ENCODE data around the gene TMEM164. TPM values are rescaled to one million over a fixed set of nuclear protein-coding genes. Genes with fewer than 3 reads are reported as not detected.
"Not testable (repeated sequence)": the region's sequence is repeated elsewhere in the genome, so short reads cannot be mapped to it uniquely, and the experiment has no call there.

Gene TMEM164
- total RNA-seq, 1 donor from 2014 or later: 53.6 TPM

- intact Hi-C loops (cut with DNase I): loop anchor here (5.0 to 10.0 kb wide), 3 partner anchors 96 to 429 kb away; partner anchors contain the start of gene TMEM164
- DNase-seq (ENCODE audit: missing footprints) (no peak), ATAC-seq (peak; percentile 57)
Observed at GRCh38 chrX:110143454-110144210, 140.7 kb downstream of the TMEM164 start.

DNA sequence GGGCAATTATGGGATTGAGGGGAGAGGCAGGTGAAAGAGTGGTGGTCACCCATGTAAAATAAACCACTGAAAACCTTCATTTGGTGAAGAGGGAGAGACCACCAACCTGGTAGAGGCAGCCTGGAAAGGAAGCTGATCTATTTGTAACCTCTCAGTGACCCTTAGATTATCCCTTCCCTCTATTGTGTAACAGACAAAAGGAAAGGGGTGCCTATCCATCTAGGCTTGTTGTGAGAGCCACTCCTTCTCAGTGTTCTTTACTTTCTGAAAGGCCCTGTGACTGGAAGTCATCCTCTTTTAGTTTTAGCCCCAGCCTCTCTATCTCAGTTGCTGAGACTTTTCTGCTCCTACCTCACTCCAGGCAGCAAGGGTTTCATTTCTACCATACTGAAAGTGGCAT is 142.4 kb downstream of the TMEM164 start:
- DNase-seq (ENCODE audit: missing footprints): no peak
- intact Hi-C loops (cut with DNase I): loop anchor here (5.0 to 10.0 kb wide), 3 partner anchors 141 to 431 kb away; partner anchors contain the start of gene TMEM164
- no peak for ATAC-seq

- intact Hi-C loops (cut with DNase I): loop anchor here (5.0 to 10.0 kb wide), 3 partner anchors 141 to 431 kb away; partner anchors contain the start of gene TMEM164
- peak; percentile 48 for ATAC-seq
Observed at GRCh38 chrX:110145854-110146253, 142.9 kb downstream of the TMEM164 start.

GRCh38 chrX:110146521-110146920 is 143.6 kb downstream of the TMEM164 start:
- intact Hi-C loops (cut with DNase I): loop anchor here (5.0 to 10.0 kb wide), 3 partner anchors 142 to 432 kb away; partner anchors contain the start of gene TMEM164
- no peak for DNase-seq (ENCODE audit: missing footprints)
- ATAC-seq: peak; percentile 73

More at GRCh38 chrX:110145854-110146253, 142.9 kb downstream of the TMEM164 start:
- DNase-seq (ENCODE audit: missing footprints): no peak

- no peak for ATAC-seq
- no peak for DNase-seq (ENCODE audit: missing footprints)
- intact Hi-C loops (cut with DNase I): no loop called here
Observed at GRCh38 chrX:110153244-110153643, 150.3 kb downstream of the TMEM164 start.

DNA sequence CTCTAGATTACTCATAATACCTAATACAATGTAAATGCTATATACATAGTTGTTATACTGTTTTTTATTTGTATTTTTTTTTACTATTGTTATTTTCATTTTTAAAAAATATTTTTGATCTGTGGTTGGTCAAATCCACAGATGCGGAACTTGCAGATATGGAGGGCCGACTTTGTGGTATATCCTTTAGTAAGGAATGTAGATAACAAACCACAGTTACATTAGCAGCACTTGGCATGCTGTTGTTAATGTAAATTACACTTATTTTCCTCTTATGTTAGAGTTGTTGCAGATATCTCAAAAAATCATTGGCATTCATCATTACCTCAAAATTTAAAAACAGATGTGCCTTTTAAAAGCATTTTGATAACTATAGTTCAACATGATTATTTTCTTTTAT is 151.0 kb downstream of the TMEM164 start:
- intact Hi-C loops (cut with DNase I): no loop called here
- ATAC-seq: no peak

GRCh38 chrX:110154328-110154727 is 151.4 kb downstream of the TMEM164 start:
- intact Hi-C loops (cut with DNase I); ATAC-seq; DNase-seq (ENCODE audit: missing footprints): not testable (repeated sequence)

More for the DNA sequence above, 151.0 kb downstream of the TMEM164 start:
- no peak for DNase-seq (ENCODE audit: missing footprints)

GRCh38 chrX:110155759-110156158 is 152.8 kb downstream of the TMEM164 start:
- no peak for DNase-seq (ENCODE audit: missing footprints)
- intact Hi-C loops (cut with DNase I): no loop called here

GRCh38 chrX:110156167-110156754 is 153.3 kb downstream of the TMEM164 start:
- no peak for DNase-seq (ENCODE audit: missing footprints)
- intact Hi-C loops (cut with DNase I): no loop called here
- no peak for ATAC-seq

More at GRCh38 chrX:110155759-110156158, 152.8 kb downstream of the TMEM164 start:
- no peak for ATAC-seq

DNA sequence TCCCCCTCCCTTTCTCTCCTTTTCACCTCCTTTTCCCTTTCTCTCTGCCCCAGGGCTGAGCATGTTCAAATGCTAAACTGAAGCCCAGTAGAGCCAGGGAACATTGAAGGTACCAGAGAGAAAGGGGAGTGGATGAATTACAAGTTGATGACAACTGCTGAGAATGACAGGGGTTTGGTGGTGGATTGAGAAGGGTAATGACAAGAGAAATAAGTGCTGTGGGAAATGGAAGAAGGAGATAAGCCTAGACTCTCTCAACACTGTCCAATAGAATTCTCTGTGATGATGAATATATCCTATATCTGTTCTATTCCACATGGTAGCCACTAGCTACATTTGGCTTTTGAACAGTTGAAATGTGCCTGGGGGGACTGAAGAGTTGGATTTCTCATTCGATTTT is 154.5 kb downstream of the TMEM164 start:
- intact Hi-C loops (cut with DNase I): no loop called here

GRCh38 chrX:110159235-110159634 is 156.3 kb downstream of the TMEM164 start:
- intact Hi-C loops (cut with DNase I): loop anchor here (2.0 kb wide), 1 partner anchor 254 kb away; no protein-coding TSS in a partner anchor

More for the DNA sequence above, 154.5 kb downstream of the TMEM164 start:
- ATAC-seq: no peak
- no peak for DNase-seq (ENCODE audit: missing footprints)

GRCh38 chrX:110159865-110160264 is 157.0 kb downstream of the TMEM164 start:
- DNase-seq (ENCODE audit: missing footprints) (no peak), ATAC-seq (no peak)
- intact Hi-C loops (cut with DNase I): loop anchor here (2.0 to 5.0 kb wide), 2 partner anchors 157 to 253 kb away; partner anchors contain the start of gene AMMECR1

More at GRCh38 chrX:110159235-110159634, 156.3 kb downstream of the TMEM164 start:
- ATAC-seq (no peak), DNase-seq (ENCODE audit: missing footprints) (no peak)

GRCh38 chrX:110161361-110161686 is 158.4 kb downstream of the TMEM164 start:
- intact Hi-C loops (cut with DNase I): loop anchor here (5.0 kb wide), 1 partner anchor 156 kb away; the partner anchor contains the start of gene AMMECR1
- ATAC-seq (no peak), DNase-seq (ENCODE audit: missing footprints) (no peak)

GRCh38 chrX:110162131-110162530 is 159.2 kb downstream of the TMEM164 start:
- intact Hi-C loops (cut with DNase I): loop anchor here (5.0 kb wide), 1 partner anchor 155 kb away; the partner anchor contains the start of gene AMMECR1

GRCh38 chrX:110162867-110163266 is 160.0 kb downstream of the TMEM164 start:
- intact Hi-C loops (cut with DNase I): loop anchor here (5.0 kb wide), 1 partner anchor 154 kb away; the partner anchor contains the start of gene AMMECR1
- DNase-seq (ENCODE audit: missing footprints) (no peak), ATAC-seq (no peak)

More at GRCh38 chrX:110162131-110162530, 159.2 kb downstream of the TMEM164 start:
- no peak for ATAC-seq
- no peak for DNase-seq (ENCODE audit: missing footprints)

GRCh38 chrX:110163488-110163887 is 160.6 kb downstream of the TMEM164 start:
- DNase-seq (ENCODE audit: missing footprints): no peak
- intact Hi-C loops (cut with DNase I): loop anchor here (5.0 kb wide), 1 partner anchor 154 kb away; the partner anchor contains the start of gene AMMECR1
- no peak for ATAC-seq

GRCh38 chrX:110167952-110168451 is 165.1 kb downstream of the TMEM164 start:
- intact Hi-C loops (cut with DNase I): no loop called here
- DNase-seq (ENCODE audit: missing footprints) (no peak), ATAC-seq (peak; percentile 10)

DNA sequence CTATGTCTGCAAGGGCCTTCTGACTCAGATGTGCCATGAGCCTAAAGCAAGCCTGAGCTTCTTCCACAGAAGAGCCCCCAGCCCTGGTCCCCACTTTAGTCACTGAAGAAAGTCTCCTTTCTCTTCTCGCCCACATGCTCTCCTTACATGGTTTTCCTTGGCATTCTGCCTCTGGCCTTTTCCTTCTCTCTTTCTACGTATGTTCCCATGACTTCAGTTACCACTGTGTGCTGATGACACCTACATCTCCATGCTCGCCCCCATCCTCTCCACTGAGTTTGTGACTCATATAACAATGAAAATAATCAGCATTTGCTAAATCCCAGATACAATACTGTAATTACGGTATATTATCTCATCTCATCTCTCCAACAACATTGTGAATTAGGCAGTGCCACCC is 165.7 kb downstream of the TMEM164 start:
- intact Hi-C loops (cut with DNase I): no loop called here
- ATAC-seq: no peak
- DNase-seq (ENCODE audit: missing footprints): no peak

GRCh38 chrX:110170029-110170428 is 167.1 kb downstream of the TMEM164 start:
- no peak for ATAC-seq

More at GRCh38 chrX:110170029-110170428, 167.1 kb downstream of the TMEM164 start:
- no peak for DNase-seq (ENCODE audit: missing footprints)
- intact Hi-C loops (cut with DNase I): no loop called here

Data from Right ventricle myocardium inferior (tissue), 1 donor.